Progenitor cell of endocrine pancreas (in vitro differentiated cells): Measurements from ENCODE around the gene CPSF4. TPM values are rescaled to one million over a fixed set of nuclear protein-coding genes. Genes with fewer than 3 reads are reported as not detected.
A peak's percentile ranks its signal among the peaks of the same experiment; 100 is the strongest.

ENCODE experiments used
- DNase-seq: peaks from one replicate; pipeline ENCODE4 v3.0.0; 2021; ENCODE audit warnings: low spot score; ENCODE audit not compliant: unreplicated experiment
- H3K27ac Mint-ChIP-seq: 2 replicates; pipeline ENCODE4 v1.8.0; 2021; ENCODE audit warnings: mild to moderate bottlenecking, moderate library complexity, mixed read lengths
- H3K27me3 Mint-ChIP-seq: 2 replicates; pipeline ENCODE4 v1.8.0; 2021; ENCODE audit warnings: mixed read lengths
- H3K36me3 Mint-ChIP-seq: 2 replicates; pipeline ENCODE4 v1.8.0; 2022; ENCODE audit warnings: mixed read lengths; ENCODE audit not compliant: insufficient read depth
- H3K4me1 Mint-ChIP-seq: 2 replicates; pipeline ENCODE4 v1.8.0; 2021; ENCODE audit warnings: low read depth, mixed read lengths
- H3K4me3 Mint-ChIP-seq: 2 replicates; pipeline ENCODE4 v1.8.0; 2021; ENCODE audit warnings: low read depth, mild to moderate bottlenecking, moderate library complexity, mixed read lengths
- H3K9me3 Mint-ChIP-seq: 2 replicates; pipeline ENCODE4 v1.8.0; 2021; ENCODE audit warnings: low read depth, mixed read lengths
- total RNA-seq: library from RNA; stranded (reverse); gene quantifications from 2 replicates; pipeline ENCODE4 v1.2.1, GENCODE V29; 2021
- TF ChIP-seq, protein P1 (sequence below): fragments of 200-600 bp; sonication (generic); IDR thresholded peaks from one replicate; pipeline ENCODE4 v1.5.0; 2021; ENCODE audit warnings: antibody characterized with exemption, mild to moderate bottlenecking; ENCODE audit not compliant: unreplicated experiment

Gene CPSF4
- total RNA-seq, 1 donor from 2014 or later, result 77.4 TPM

GRCh38 chr7:99393355-99394187 lies 45.2 kb upstream of the CPSF4 start:
- TF ChIP-seq, protein P1, sequence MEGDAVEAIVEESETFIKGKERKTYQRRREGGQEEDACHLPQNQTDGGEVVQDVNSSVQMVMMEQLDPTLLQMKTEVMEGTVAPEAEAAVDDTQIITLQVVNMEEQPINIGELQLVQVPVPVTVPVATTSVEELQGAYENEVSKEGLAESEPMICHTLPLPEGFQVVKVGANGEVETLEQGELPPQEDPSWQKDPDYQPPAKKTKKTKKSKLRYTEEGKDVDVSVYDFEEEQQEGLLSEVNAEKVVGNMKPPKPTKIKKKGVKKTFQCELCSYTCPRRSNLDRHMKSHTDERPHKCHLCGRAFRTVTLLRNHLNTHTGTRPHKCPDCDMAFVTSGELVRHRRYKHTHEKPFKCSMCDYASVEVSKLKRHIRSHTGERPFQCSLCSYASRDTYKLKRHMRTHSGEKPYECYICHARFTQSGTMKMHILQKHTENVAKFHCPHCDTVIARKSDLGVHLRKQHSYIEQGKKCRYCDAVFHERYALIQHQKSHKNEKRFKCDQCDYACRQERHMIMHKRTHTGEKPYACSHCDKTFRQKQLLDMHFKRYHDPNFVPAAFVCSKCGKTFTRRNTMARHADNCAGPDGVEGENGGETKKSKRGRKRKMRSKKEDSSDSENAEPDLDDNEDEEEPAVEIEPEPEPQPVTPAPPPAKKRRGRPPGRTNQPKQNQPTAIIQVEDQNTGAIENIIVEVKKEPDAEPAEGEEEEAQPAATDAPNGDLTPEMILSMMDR, result no peak
- DNase-seq, result peak; percentile 54
- peaks cover 6% of the 10 kb centered on the region for H3K4me1 Mint-ChIP-seq
- H3K27me3 Mint-ChIP-seq, result no peaks in the 10 kb centered on the region
- peak overlapping the region; percentile 90 for H3K4me3 Mint-ChIP-seq
- H3K27ac Mint-ChIP-seq, result peak overlapping the region; percentile 98
- peaks cover 8% of the 10 kb centered on the region for H3K36me3 Mint-ChIP-seq
- no peaks in the 10 kb centered on the region for H3K9me3 Mint-ChIP-seq

GRCh38 chr7:99394188-99394502 lies 44.6 kb upstream of the CPSF4 start:
- no peak overlapping the region for H3K27ac Mint-ChIP-seq

DNA sequence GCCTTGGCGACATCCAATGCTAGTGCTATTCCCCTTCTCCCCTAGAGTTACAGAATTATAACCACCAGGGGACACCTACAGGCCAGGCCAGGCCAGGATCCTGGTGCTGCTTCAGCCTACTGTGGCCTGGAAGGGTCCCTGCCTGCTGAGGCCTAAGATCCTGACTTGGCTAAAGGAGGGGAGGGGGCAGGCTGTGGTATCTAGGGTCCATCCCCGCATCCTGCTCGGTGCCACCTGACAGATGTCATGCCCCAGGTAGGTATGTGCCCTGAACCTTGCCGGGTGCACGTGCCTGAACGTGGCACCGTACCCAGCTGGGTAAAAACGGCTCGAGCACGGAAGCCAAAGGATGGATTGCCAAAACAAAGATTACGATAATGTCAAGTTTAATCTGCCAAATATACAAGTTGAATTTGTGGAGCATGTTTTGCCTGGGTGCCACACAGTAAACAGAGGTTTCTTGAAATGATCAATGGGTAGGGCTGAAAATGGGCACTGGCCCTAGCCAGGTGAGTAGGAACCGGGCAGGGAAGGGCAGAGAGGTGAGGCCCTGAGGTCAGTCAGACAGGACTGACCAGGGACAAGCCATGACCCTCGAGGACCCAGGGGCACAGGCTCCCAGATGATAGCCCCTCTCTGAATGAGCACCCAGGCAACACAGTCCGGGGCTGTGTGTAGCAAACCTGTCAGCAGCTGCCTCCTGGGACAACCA lies 43.0 kb upstream of the CPSF4 start:
- Mint-ChIP-seq H3K27ac (no peak overlapping the region), H3K9me3 (no peaks in the 10 kb centered on the region), H3K36me3 (peaks cover 8% of the 10 kb centered on the region), H3K4me3 (no peak overlapping the region), H3K4me1 (peaks cover 6% of the 10 kb centered on the region), H3K27me3 (no peaks in the 10 kb centered on the region)
- TF ChIP-seq, protein P1, result no peak
- no peak for DNase-seq

More at GRCh38 chr7:99394188-99394502, 44.6 kb upstream of the CPSF4 start:
- Mint-ChIP-seq H3K36me3 (peaks cover 8% of the 10 kb centered on the region), H3K4me3 (no peak overlapping the region), H3K27me3 (no peaks in the 10 kb centered on the region), H3K4me1 (peaks cover 6% of the 10 kb centered on the region), H3K9me3 (no peaks in the 10 kb centered on the region)
- DNase-seq, result no peak
- TF ChIP-seq, protein P1, result no peak

DNA sequence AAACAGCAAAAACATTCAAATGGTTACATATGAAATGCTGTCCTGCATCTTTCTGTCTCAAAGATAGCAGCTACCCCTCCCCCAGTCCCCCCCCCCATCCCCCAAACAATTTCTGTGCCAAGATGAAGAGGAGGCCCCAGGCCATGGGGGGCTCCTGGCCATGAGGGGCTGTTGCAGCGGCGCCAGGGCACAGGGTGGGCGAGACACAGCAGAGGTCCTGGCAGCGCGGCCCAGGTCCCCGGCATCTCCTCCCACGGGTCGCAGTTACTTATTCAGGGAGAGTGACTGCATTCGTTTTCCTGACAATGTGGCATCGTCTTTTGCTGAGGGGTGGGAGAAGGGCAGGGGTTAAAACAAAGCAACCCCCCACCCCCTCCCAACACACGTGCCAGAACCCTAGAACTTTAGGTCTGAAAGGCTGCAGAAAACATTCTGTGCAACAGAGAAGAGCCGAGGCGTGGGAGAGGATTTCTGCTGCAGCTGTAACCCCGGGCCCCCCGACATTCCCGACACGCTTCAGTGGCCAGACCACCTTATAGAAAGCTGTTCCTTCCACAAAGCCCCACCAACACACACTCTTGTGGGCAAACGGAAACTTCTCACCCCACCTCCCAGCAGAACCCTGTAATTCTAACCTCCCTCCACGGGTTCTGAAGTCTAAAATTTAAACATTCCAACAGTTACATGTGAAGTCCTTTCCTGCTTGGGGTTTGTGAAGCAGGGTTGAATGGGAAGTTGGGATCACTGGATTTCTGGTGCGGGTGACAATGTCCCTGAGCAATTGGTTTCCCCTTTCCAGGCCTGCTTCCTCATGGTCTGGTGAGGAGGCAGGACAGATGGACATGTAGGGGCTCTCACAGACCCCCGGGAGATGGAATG lies 42.1 kb upstream of the CPSF4 start:
- Mint-ChIP-seq H3K4me3 (no peak overlapping the region), H3K4me1 (peaks cover 6% of the 10 kb centered on the region), H3K36me3 (peaks cover 16% of the 10 kb centered on the region), H3K9me3 (no peaks in the 10 kb centered on the region), H3K27me3 (no peaks in the 10 kb centered on the region), H3K27ac (peak overlapping the region; percentile 59)
- DNase-seq, result no peak
- TF ChIP-seq, protein P1, result no peak
